Keratinocyte (primary cell): ENCODE results near the gene DMGDH. TPM values are rescaled to one million over a fixed set of nuclear protein-coding genes. Genes with fewer than 3 reads are reported as not detected.
"Not testable (repeated sequence)": the region's sequence is repeated elsewhere in the genome, so short reads cannot be mapped to it uniquely, and the experiment has no call there.

ENCODE experiments used
- DNase-seq: peaks from one replicate; pipeline ENCODE4 v3.0.0-alpha.2; 2011; ENCODE audit warnings: low read depth, missing footprints, low spot score
- FAIRE-seq: peaks from 2 replicates; lab custom pipeline; 2011; peaks lifted over from hg19 to GRCh38; lab: Jason Lieb, UNC
- H2AFZ ChIP-seq: 2 replicates; pipeline ENCODE4 v1.6.0; 2012; ENCODE audit warnings: low read length, control low read depth, inconsistent platforms; ENCODE audit not compliant: control insufficient read depth
- H3K27ac ChIP-seq: 2 replicates; pipeline ENCODE4 v1.5.1; 2011; ENCODE audit warnings: low read length; ENCODE audit not compliant: control insufficient read depth, insufficient read depth
- H3K27me3 ChIP-seq: 3 replicates; pipeline ENCODE4 v1.6.0; 2011; ENCODE audit warnings: low read length; ENCODE audit not compliant: control insufficient read depth, insufficient read depth; ENCODE audit errors: extremely low read depth
- H3K36me3 ChIP-seq, 2 experiments: 2 replicates in 1 of 2; 3 replicates in 1 of 2; pipeline ENCODE4 v1.5.1; 2011; ENCODE audit warnings: low read length in 2 of 2, mild to moderate bottlenecking in 1 of 2; ENCODE audit not compliant: control insufficient read depth in 2 of 2, insufficient read depth in 2 of 2; ENCODE audit errors: extremely low read depth in 1 of 2
- H3K4me1 ChIP-seq: 3 replicates; pipeline ENCODE4 v1.5.1; 2011; ENCODE audit warnings: low read length; ENCODE audit not compliant: control insufficient read depth, insufficient read depth; ENCODE audit errors: extremely low read depth
- H3K4me2 ChIP-seq: 3 replicates; pipeline ENCODE4 v1.6.0; 2011; ENCODE audit warnings: low read depth, low read length; ENCODE audit not compliant: control insufficient read depth, insufficient read depth; ENCODE audit errors: extremely low read depth
- H3K4me3 ChIP-seq, 3 experiments: fragments of 200-600 bp in 1 of 3; sonication (generic) in 1 of 3; 2 replicates in 2 of 3; 3 replicates in 1 of 3; pipeline ENCODE4 v1.5.1; 2011 to 2016; ENCODE audit warnings: low read length in 3 of 3, mild to moderate bottlenecking in 3 of 3, control low read depth in 2 of 3, inconsistent platforms in 1 of 3, low read depth in 1 of 3, mixed read lengths in 1 of 3, mixed run types in 1 of 3, moderate library complexity in 1 of 3; ENCODE audit not compliant: control insufficient read depth in 2 of 3, insufficient read depth in 2 of 3; ENCODE audit errors: extremely low read depth in 1 of 3
- H3K79me2 ChIP-seq: 2 replicates; pipeline ENCODE4 v1.6.0; 2012; ENCODE audit warnings: low read length; ENCODE audit not compliant: control insufficient read depth, insufficient read depth
- H3K9ac ChIP-seq: 3 replicates; pipeline ENCODE4 v1.6.0; 2011; ENCODE audit warnings: low read length; ENCODE audit not compliant: control insufficient read depth, insufficient read depth; ENCODE audit errors: extremely low read depth
- H3K9me1 ChIP-seq: 3 replicates; pipeline ENCODE4 v1.6.0; 2011; ENCODE audit warnings: low read length; ENCODE audit not compliant: control insufficient read depth, insufficient read depth; ENCODE audit errors: extremely low read depth
- H3K9me3 ChIP-seq: 2 replicates; pipeline ENCODE4 v1.5.1; 2012; ENCODE audit warnings: low read depth, low read length; ENCODE audit not compliant: control insufficient read depth
- H4K20me1 ChIP-seq: 3 replicates; pipeline ENCODE4 v1.6.0; 2011; ENCODE audit warnings: low read length; ENCODE audit not compliant: control insufficient read depth, insufficient read depth; ENCODE audit errors: extremely low read depth
- CTCF ChIP-seq, 3 experiments: IDR thresholded peaks in 1 of 3; conservative IDR thresholded peaks in 1 of 3; optimal IDR thresholded peaks in 1 of 3; 2 replicates in 2 of 3; 3 replicates in 1 of 3; pipeline versions ENCODE3 to v1.5.1; 2011; ENCODE audit warnings: low read length in 3 of 3, mild to moderate bottlenecking in 3 of 3, moderate library complexity in 2 of 3, control low read depth in 1 of 3, inconsistent platforms in 1 of 3; ENCODE audit not compliant: insufficient read depth in 2 of 3; ENCODE audit errors: extremely low read depth in 1 of 3
- EZH2 ChIP-seq: IDR thresholded peaks from one replicate; pipeline ENCODE4 v1.6.1; 2012; ENCODE audit warnings: inconsistent platforms, mild to moderate bottlenecking, low read length, moderate library complexity
- dilution Hi-C: fragments of 300-500 bp; cut with MboI; formaldehyde crosslinking; loops from one replicate; pipeline ENCODE4 v1.7.0; 2020; ENCODE audit warnings: low sequenced_read_pairs; ENCODE audit not compliant: extremely low pct_ligation_motif_present
- polyA plus RNA-seq, 5 experiments: library from polyadenylated mRNA; depleted of rRNA in 3 of 5; stranded (reverse) in 3 of 5; stranded (forward) in 1 of 5; unstranded in 1 of 5; fragments of >200 nt; gene quantifications; 1 replicate in 1 of 5; 2 replicates in 3 of 5; 3 replicates in 1 of 5; pipeline versions ENCODE4 v1.2.1 to v1.2.3, GENCODE V29; 2011 to 2012; ENCODE audit warnings: missing spikeins in 2 of 5, low read depth in 1 of 5, low replicate concordance in 1 of 5

Gene DMGDH
- polyA plus RNA-seq, 1 donor (not counting 4 experiments of a cell fraction or from before 2014, with no cell fraction given), result 0.20 TPM

- no peaks in the 10 kb centered on the region for H3K36me3 ChIP-seq
- FAIRE-seq (no peak), DNase-seq (no peak)
- H3K4me2 ChIP-seq, result peak overlapping the region; percentile 93
- no peaks in the 10 kb centered on the region for H3K9me1 ChIP-seq
- peak overlapping the region; percentile 60 to 81 (median 77) for H3K4me3 ChIP-seq
- H3K9me3 ChIP-seq, result no peaks in the 10 kb centered on the region
- no peaks in the 10 kb centered on the region for H4K20me1 ChIP-seq
- H3K79me2 ChIP-seq, result no peaks in the 10 kb centered on the region
- no peaks in the 10 kb centered on the region for H3K27me3 ChIP-seq
- peaks cover 18% of the 10 kb centered on the region for H3K4me1 ChIP-seq
- dilution Hi-C loops, result no loop called here
- peak overlapping the region; percentile 96 for H2AFZ ChIP-seq
- H3K9ac ChIP-seq, result peak overlapping the region; percentile 73
- peak overlapping the region; percentile 71 for H3K27ac ChIP-seq
- TF ChIP-seq EZH2 (no peak), CTCF (optimal IDR thresholded peaks at IDR 0.05 in 1 of 3, IDR thresholded peaks at IDR 0.05 in 1 of 3, conservative IDR thresholded peaks at IDR 0.05 in 1 of 3; ENCODE audit: extremely low read depth in 1 of 3, insufficient read depth in 2 of 3, low read length in 3 of 3) (peak in 2 of 3 experiments; percentile 16 to 41)
Observed at GRCh38 chr5:78984439-78985115, 84.9 kb downstream of the DMGDH start.

GRCh38 chr5:78983601-78984438 lies 85.7 kb downstream of the DMGDH start:
- Histone ChIP-seq H4K20me1 (no peaks in the 10 kb centered on the region), H3K4me1 (peaks cover 18% of the 10 kb centered on the region), H3K79me2 (no peaks in the 10 kb centered on the region), H3K4me2 (peak overlapping the region; percentile 93), H3K27ac (peak overlapping the region; percentile 71), H3K27me3 (no peaks in the 10 kb centered on the region), H3K36me3 (no peaks in the 10 kb centered on the region), H3K9me1 (no peaks in the 10 kb centered on the region), H2AFZ (peak overlapping the region; percentile 96), H3K4me3 (peak overlapping the region; percentile 60 to 81 (median 77)), H3K9me3 (no peaks in the 10 kb centered on the region), H3K9ac (peak overlapping the region; percentile 73)
- TF ChIP-seq CTCF (optimal IDR thresholded peaks at IDR 0.05 in 1 of 3, IDR thresholded peaks at IDR 0.05 in 1 of 3, conservative IDR thresholded peaks at IDR 0.05 in 1 of 3; ENCODE audit: extremely low read depth in 1 of 3, insufficient read depth in 2 of 3, low read length in 3 of 3) (no peak), EZH2 (no peak)
- no peak for DNase-seq
- dilution Hi-C loops, result no loop called here
- FAIRE-seq, result no peak

- H3K9ac ChIP-seq, H2AFZ ChIP-seq, H3K27ac ChIP-seq, dilution Hi-C loops, H3K79me2 ChIP-seq, H3K27me3 ChIP-seq, FAIRE-seq, H3K4me2 ChIP-seq, H3K9me3 ChIP-seq, DNase-seq, H3K36me3 ChIP-seq, H3K9me1 ChIP-seq, H3K4me3 ChIP-seq, H4K20me1 ChIP-seq: not testable (repeated sequence)
- peaks cover 18% of the 10 kb centered on the region for H3K4me1 ChIP-seq
Observed at GRCh38 chr5:78983194-78983593, 86.3 kb downstream of the DMGDH start.
